CD4-positive, alpha-beta memory T cell (primary cell): ENCODE results near the gene PRRT3. TPM values are rescaled to one million over a fixed set of nuclear protein-coding genes. Genes with fewer than 3 reads are reported as not detected.
A peak's percentile ranks its signal among the peaks of the same experiment; 100 is the strongest.

Experiments
- CTCF ChIA-PET: fragments of 350-600 bp; sonication (Branson Sonifier 250); formaldehyde crosslinking; loops from one replicate; lab custom pipeline; 2021; ENCODE audit warnings: inconsistent platforms; ENCODE audit not compliant: partially characterized antibody; lab: Charles Lee
- POLR2A ChIA-PET: fragments of 350-600 bp; sonication (Branson Sonifier 250); formaldehyde crosslinking; loops from one replicate; lab custom pipeline; 2021; ENCODE audit not compliant: partially characterized antibody; lab: Charles Lee
- DNase-seq, 5 donors: peaks; one replicate each; pipeline versions ENCODE4 v3.0.0 to v3.0.0-alpha.2; 2020 to 2022; ENCODE audit warnings: mixed read lengths in 1 of 5
- H3K27ac ChIP-seq: one replicate; pipeline ENCODE4 v1.7.0; 2013; ENCODE audit warnings: low read depth, low read length
- H3K27me3 ChIP-seq: 2 replicates; pipeline ENCODE4 v1.7.0; 2013; ENCODE audit warnings: mild to moderate bottlenecking, low read length, moderate library complexity; ENCODE audit not compliant: insufficient read depth
- H3K36me3 ChIP-seq: 2 replicates; pipeline ENCODE4 v1.7.0; 2013; ENCODE audit warnings: mild to moderate bottlenecking, low read length, moderate library complexity; ENCODE audit not compliant: insufficient read depth
- H3K4me1 ChIP-seq: 2 replicates; pipeline ENCODE4 v1.7.0; 2013; ENCODE audit warnings: mild to moderate bottlenecking, low read length, moderate library complexity; ENCODE audit not compliant: insufficient read depth
- H3K4me3 ChIP-seq, 2 donors: one replicate each; pipeline ENCODE4 v1.7.0; 2013; ENCODE audit warnings: low read length in 2 of 2, mild to moderate bottlenecking in 1 of 2
- H3K9me3 ChIP-seq, 2 donors: one replicate each; pipeline ENCODE4 v1.7.0; 2013; ENCODE audit warnings: low read length in 2 of 2, control low read depth in 1 of 2; ENCODE audit not compliant: control insufficient read depth in 1 of 2
- H3K27ac Mint-ChIP-seq, 7 donors: one replicate each; pipeline ENCODE4 v1.8.0; 2020 to 2021; ENCODE audit warnings: mixed read lengths in 7 of 7, mild to moderate bottlenecking in 6 of 7, inconsistent platforms in 3 of 7, moderate library complexity in 3 of 7
- H3K27me3 Mint-ChIP-seq, 2 donors: one replicate each; pipeline ENCODE4 v1.8.0; 2020 to 2021; ENCODE audit warnings: mixed read lengths in 2 of 2
- H3K36me3 Mint-ChIP-seq, 2 donors: one replicate each; pipeline ENCODE4 v1.8.0; 2020 to 2021; ENCODE audit warnings: mixed read lengths in 2 of 2, inconsistent platforms in 1 of 2, mild to moderate bottlenecking in 1 of 2
- H3K4me1 Mint-ChIP-seq, 4 donors: one replicate each; pipeline ENCODE4 v1.8.0; 2020 to 2021; ENCODE audit warnings: mixed read lengths in 4 of 4, mild to moderate bottlenecking in 1 of 4
- H3K4me3 Mint-ChIP-seq, 8 donors: one replicate each; pipeline ENCODE4 v1.8.0; 2020 to 2021; ENCODE audit warnings: mixed read lengths in 8 of 8, mild to moderate bottlenecking in 7 of 8, moderate library complexity in 6 of 8, inconsistent platforms in 3 of 8
- H3K9me3 Mint-ChIP-seq, 8 donors: one replicate each; pipeline ENCODE4 v1.8.0; 2020 to 2021; ENCODE audit warnings: mixed read lengths in 8 of 8, mild to moderate bottlenecking in 5 of 8, inconsistent platforms in 3 of 8, moderate library complexity in 1 of 8
- intact Hi-C: fragments of 100-400 bp; cut with micrococcal nuclease; formaldehyde crosslinking; loops from one replicate; pipeline ENCODE4 v1.15.1; 2023
- polyA plus RNA-seq, 2 donors: library from polyadenylated mRNA; unstranded; fragments of 300-500 nt; fragmentation: Illumina TruSeq; gene quantifications; one replicate each; pipeline ENCODE4 v1.2.3, GENCODE V29; 2021
- total RNA-seq, 2 experiments: library from RNA; stranded (reverse); gene quantifications; one replicate each; pipeline ENCODE4 v1.2.3, GENCODE V29; 2021

PRRT3 gene
- total and polyA plus RNA-seq, 4 experiments from 2014 or later = 2.9 to 9.8 (median 6.4) TPM

DNA sequence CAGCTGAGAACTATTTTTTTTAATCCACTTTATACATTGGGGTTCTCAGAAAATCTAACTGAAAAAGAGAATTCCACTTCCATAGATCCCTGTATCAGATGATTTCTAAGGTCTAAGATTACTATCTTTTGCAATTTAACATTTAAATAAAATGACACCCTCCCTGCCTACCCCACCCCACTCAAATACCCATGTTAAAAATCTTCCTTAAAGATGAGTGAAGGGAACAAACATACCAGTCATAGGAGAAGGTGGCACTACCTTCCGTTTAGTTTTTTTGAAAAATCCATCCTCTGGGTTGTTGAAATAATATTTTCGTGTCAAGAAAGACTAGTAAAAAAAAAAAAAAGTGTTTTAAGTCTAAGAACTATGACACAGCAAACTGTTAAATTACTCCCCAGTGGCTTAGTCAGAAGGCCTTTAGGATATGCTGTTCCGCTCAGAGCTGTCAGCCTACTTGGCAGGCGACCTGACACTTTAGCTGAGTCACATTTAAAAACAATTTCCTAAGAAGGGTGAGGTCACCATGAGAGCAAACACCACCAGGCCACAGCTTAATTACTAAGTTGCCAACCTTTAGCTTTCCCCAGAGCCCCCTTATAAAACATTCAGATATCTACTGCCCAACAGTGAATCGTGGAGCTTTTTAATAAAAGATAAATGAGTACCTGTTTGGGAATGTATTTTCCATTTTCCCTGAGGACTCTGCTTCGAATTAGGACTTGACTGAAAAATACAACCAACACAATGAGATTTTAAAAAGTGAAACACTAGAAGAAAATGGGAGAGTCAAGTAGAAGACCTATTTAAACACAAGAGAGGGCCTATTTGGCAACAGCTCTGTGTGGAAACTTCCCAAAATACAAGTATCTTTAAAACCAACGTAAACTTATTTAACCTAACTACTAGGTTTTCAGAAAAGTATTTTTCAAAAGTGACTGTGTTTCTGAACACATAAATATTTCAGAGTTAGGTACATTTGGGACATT is 24.8 kb upstream of the PRRT3 start:
- peaks cover 37% of the 10 kb centered on the region for H3K36me3 ChIP-seq
- Mint-ChIP-seq H3K27ac (peak overlapping the region in 1 of 7 donors; percentile 10), H3K27me3 (no peaks in the 10 kb centered on the region), H3K9me3 (peaks cover 0 to 3% (median 0%) of the 10 kb centered on the region in 8 donors), H3K36me3 (peaks cover 29 to 52% of the 10 kb centered on the region in 2 donors), H3K4me1 (peaks cover 6 to 12% (median 9%) of the 10 kb centered on the region in 4 donors), H3K4me3 (no peak overlapping the region)
- H3K27me3 ChIP-seq = no peaks in the 10 kb centered on the region
- H3K4me1 ChIP-seq = peaks cover 4% of the 10 kb centered on the region
- no peaks in the 10 kb centered on the region for H3K9me3 ChIP-seq
- DNase-seq = no peak
- CTCF ChIA-PET = interaction anchor here (1.1 kb wide), 1 partner anchor 44 kb away, joined by 3 read pairs; no protein-coding TSS in a partner anchor
- intact Hi-C loops = no loop called here
- H3K27ac ChIP-seq = no peak overlapping the region
- POLR2A ChIA-PET = interaction anchor here (2.0 kb wide), 1 partner anchor 10 kb away, joined by 6 read pairs; the partner anchor contains the start of gene EMC3
- no peak overlapping the region for H3K4me3 ChIP-seq

DNA sequence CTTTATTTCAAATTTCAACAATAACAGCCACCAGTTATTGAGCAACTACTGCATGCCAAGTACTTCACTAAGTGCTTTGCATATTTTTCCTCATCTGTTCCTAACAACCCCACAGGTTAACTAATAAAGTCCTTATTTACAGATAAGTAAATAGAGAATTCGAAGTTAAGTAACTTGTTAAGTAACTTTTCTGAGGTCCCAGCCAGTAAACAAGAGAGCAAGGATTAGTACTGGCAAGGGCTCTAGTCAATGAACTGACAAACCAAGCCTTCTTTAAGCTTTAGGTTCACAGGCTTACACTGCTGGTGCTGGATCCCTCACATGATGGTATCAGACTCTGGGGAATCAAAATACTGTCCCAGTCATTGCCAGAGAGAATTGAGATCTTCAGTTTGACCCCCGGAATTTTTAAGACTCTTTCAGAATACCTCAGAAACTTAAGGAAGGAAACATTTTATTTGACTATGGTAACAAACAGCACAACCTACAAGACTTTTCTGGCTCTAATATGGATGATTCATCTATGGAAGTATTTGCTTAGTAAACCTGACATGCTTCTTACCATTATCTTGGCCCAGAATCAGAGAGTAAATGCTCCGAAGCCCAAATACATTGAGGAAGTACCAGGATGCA is 17.9 kb upstream of the PRRT3 start:
- no peaks in the 10 kb centered on the region for H3K4me1 Mint-ChIP-seq
- peaks cover 52 to 66% of the 10 kb centered on the region in 2 donors for H3K36me3 Mint-ChIP-seq
- Histone ChIP-seq H3K4me1 (no peaks in the 10 kb centered on the region), H3K9me3 (no peaks in the 10 kb centered on the region), H3K27ac (no peak overlapping the region), H3K4me3 (no peak overlapping the region), H3K36me3 (peaks cover 63% of the 10 kb centered on the region), H3K27me3 (no peaks in the 10 kb centered on the region)
- POLR2A ChIA-PET = no interaction called here
- no peak overlapping the region for H3K4me3 Mint-ChIP-seq
- no peak overlapping the region for H3K27ac Mint-ChIP-seq
- no peaks in the 10 kb centered on the region for H3K27me3 Mint-ChIP-seq
- DNase-seq = no peak
- H3K9me3 Mint-ChIP-seq = peaks cover 0 to 5% (median 0%) of the 10 kb centered on the region in 8 donors
- intact Hi-C loops = no loop called here
- CTCF ChIA-PET = interaction anchor here (1.4 kb wide), 1 partner anchor 12 kb away, joined by 4 read pairs; no protein-coding TSS in a partner anchor

DNA sequence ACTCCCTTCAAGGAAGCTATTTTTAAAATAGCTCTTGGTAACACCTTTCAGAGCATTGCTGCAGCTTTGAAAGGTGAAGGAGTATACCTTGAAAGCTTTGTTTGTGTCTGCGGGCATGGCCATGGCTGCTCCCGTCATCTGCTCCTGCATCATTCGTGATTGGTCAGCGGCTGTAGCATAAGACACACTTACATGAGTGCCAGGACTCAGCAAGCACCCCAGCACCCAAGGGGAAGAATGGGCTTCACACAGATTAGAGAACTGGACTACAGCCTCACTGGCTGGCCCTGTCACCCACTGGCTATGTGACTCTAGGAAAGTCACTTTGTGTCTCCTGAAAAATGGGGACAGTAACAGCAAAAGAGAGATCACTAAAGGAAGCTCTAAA is 17.4 kb upstream of the PRRT3 start:
- no peak overlapping the region for H3K4me3 Mint-ChIP-seq
- no peak for DNase-seq
- Histone ChIP-seq H3K9me3 (no peaks in the 10 kb centered on the region), H3K4me1 (no peaks in the 10 kb centered on the region), H3K36me3 (peaks cover 60% of the 10 kb centered on the region), H3K27me3 (no peaks in the 10 kb centered on the region), H3K27ac (no peak overlapping the region), H3K4me3 (no peak overlapping the region)
- ChIA-PET CTCF (interaction anchor here (1.4 kb wide), 1 partner anchor 13 kb away, joined by 4 read pairs; no protein-coding TSS in a partner anchor), POLR2A (no interaction called here)
- peaks cover 0 to 5% (median 0%) of the 10 kb centered on the region in 8 donors for H3K9me3 Mint-ChIP-seq
- H3K27me3 Mint-ChIP-seq = no peaks in the 10 kb centered on the region
- H3K27ac Mint-ChIP-seq = no peak overlapping the region
- H3K4me1 Mint-ChIP-seq = no peaks in the 10 kb centered on the region
- H3K36me3 Mint-ChIP-seq = peaks cover 52 to 64% of the 10 kb centered on the region in 2 donors
- intact Hi-C loops = no loop called here

DNA sequence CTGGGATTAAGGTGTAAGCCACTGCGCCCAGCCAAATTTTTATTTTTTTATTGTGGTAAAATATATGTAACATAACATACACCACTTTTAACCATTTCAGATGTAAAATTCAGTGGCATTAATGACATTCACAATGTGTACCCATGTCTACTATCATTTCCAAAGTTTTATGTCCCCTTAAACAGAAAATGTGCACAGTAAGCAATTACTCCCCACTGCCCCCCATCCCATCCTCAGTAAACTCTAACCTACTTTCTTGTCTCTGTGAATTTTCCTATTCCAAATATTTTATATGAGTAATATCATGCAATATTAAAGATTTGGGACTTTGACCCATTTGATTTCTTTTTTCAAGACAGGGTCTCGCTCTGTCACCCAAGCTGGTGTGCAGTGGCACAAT is 14.6 kb upstream of the PRRT3 start:
- Mint-ChIP-seq H3K27ac (peak overlapping the region in 1 of 7 donors; percentile 29), H3K4me1 (no peaks in the 10 kb centered on the region), H3K9me3 (peaks cover 0 to 2% (median 0%) of the 10 kb centered on the region in 8 donors), H3K36me3 (peaks cover 53 to 64% of the 10 kb centered on the region in 2 donors), H3K27me3 (no peaks in the 10 kb centered on the region), H3K4me3 (no peak overlapping the region)
- H3K4me1 ChIP-seq = no peaks in the 10 kb centered on the region
- DNase-seq = no peak
- H3K27ac ChIP-seq = no peak overlapping the region
- H3K9me3 ChIP-seq = no peaks in the 10 kb centered on the region
- CTCF ChIA-PET = no interaction called here
- H3K4me3 ChIP-seq = no peak overlapping the region
- H3K27me3 ChIP-seq = no peaks in the 10 kb centered on the region
- POLR2A ChIA-PET = interaction anchor here (1.1 kb wide), 1 partner anchor 20 kb away, joined by 5 read pairs; the partner anchor contains the start of gene EMC3
- peaks cover 43% of the 10 kb centered on the region for H3K36me3 ChIP-seq
- intact Hi-C loops = no loop called here

DNA sequence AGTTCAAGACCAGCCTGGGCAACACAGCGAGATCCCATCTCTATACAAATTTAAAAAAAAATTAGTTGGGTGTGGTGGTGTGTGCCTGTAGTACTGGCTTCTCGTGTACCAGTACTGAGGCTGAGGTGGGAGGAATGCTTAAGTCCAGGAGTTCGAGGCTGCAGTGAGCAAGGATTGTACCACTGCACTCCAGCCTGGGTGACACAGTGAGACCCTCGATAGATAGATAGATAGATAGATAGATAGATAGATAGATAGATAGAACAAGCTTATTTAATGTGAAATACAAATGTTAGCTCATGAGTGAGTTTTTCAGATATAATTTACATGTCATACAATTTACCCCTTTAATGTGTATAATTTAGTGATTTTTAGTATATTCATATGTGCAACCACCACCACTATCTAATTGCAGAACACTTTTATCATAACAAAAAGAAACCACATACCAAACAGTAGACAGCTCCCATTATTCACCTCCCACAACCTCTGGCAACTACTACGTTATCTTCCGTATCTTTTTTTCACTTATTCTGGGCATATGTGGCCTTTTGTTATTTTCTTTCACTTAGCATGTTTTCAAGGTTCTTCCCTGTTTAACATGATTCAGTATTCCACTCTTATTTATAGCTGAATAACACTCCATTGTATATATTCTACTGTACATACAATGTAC is 13.1 kb upstream of the PRRT3 start:
- Mint-ChIP-seq H3K36me3 (peaks cover 42 to 53% of the 10 kb centered on the region in 2 donors), H3K27me3 (no peaks in the 10 kb centered on the region), H3K27ac (peak overlapping the region in 1 of 7 donors; percentile 63), H3K9me3 (peaks cover 0 to 2% (median 0%) of the 10 kb centered on the region in 8 donors), H3K4me3 (no peak overlapping the region), H3K4me1 (no peaks in the 10 kb centered on the region)
- POLR2A ChIA-PET = interaction anchor here (1.9 kb wide), 1 partner anchor 32 kb away, joined by 7 read pairs; the partner anchor contains the start of gene CRELD1
- no peaks in the 10 kb centered on the region for H3K4me1 ChIP-seq
- no peaks in the 10 kb centered on the region for H3K9me3 ChIP-seq
- no peak overlapping the region for H3K27ac ChIP-seq
- H3K27me3 ChIP-seq = no peaks in the 10 kb centered on the region
- peaks cover 28% of the 10 kb centered on the region for H3K36me3 ChIP-seq
- intact Hi-C loops = no loop called here
- DNase-seq = no peak
- CTCF ChIA-PET = interaction anchor here (0.7 to 1.2 kb wide), 2 partner anchors 19 to 33 kb away, joined by 3 to 4 read pairs; no protein-coding TSS in a partner anchor
- no peak overlapping the region for H3K4me3 ChIP-seq

DNA sequence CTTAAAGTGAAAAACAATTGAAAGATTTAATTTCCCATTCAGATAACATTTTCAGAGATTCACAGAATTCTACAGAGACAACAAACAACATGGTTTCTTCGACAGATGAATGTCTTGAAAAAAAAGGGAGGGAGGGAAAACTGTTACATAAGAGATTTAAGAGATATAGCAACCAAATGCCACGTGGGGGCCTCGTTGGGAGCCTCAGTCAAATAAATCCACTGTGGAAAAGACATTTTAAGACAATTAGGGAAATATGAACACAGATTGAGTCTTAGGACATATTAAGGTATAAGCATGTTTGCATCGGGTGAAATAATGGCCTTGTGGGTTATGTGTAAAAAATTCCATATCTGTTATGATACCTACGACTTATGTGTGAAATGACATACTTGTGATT is 5.0 kb upstream of the PRRT3 start:
- Histone ChIP-seq H3K36me3 (no peaks in the 10 kb centered on the region), H3K27me3 (no peaks in the 10 kb centered on the region), H3K9me3 (no peaks in the 10 kb centered on the region), H3K4me3 (no peak overlapping the region), H3K4me1 (no peaks in the 10 kb centered on the region), H3K27ac (no peak overlapping the region)
- H3K4me1 Mint-ChIP-seq = peaks cover 2 to 10% (median 3%) of the 10 kb centered on the region in 4 donors
- intact Hi-C loops = no loop called here
- no peak overlapping the region for H3K4me3 Mint-ChIP-seq
- H3K27ac Mint-ChIP-seq = peak overlapping the region in 1 of 7 donors; percentile 69
- no peaks in the 10 kb centered on the region for H3K9me3 Mint-ChIP-seq
- H3K27me3 Mint-ChIP-seq = no peaks in the 10 kb centered on the region
- DNase-seq = no peak
- POLR2A ChIA-PET = no interaction called here
- H3K36me3 Mint-ChIP-seq = peaks cover 2 to 6% of the 10 kb centered on the region in 2 donors
- CTCF ChIA-PET = no interaction called here
